Measurements from ENCODE around the gene NTHL1. TPM values are rescaled to one million over a fixed set of nuclear protein-coding genes. Genes with fewer than 3 reads are reported as not detected.

The NTHL1 gene
- total RNA-seq, 1 experiment from 2014 or later = 33.9 TPM

DNA sequence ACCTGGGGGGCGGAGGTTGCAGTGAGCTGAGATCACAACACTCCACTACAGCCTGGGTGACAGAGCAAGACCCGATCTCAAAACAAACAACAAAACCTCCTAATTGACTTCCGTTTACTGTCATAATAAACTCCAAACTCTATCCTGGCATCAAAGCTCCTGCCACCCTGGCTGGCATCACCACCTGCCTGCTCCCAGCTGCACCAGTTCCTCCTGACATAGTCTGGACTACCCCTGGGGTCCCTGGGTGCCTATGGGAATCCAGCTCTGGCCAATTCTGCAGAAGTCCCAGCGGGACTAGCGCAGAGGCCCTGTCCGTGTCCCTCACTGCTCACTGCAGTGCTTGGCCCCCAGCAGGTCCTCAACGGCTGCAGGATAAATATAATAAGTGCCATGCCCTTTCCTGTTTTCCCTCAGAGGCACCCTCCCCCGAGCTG, 723 bp downstream of the NTHL1 start:
- peak overlapping the region; percentile 92 for H3K4me3 ChIP-seq
- no peaks in the 10 kb centered on the region for H3K9me3 ChIP-seq (replicated peaks)
- H3K36me3 ChIP-seq = peaks cover 35% of the 10 kb centered on the region
- DNase-seq (ENCODE audit: low read depth in 1 of 2, low spot score in 2 of 2) = no peak
- H3K27ac ChIP-seq = no peak overlapping the region
- no peaks in the 10 kb centered on the region for H3K27me3 ChIP-seq (replicated peaks)
- H3K4me1 ChIP-seq (replicated peaks) = peaks cover 28% of the 10 kb centered on the region

DNA sequence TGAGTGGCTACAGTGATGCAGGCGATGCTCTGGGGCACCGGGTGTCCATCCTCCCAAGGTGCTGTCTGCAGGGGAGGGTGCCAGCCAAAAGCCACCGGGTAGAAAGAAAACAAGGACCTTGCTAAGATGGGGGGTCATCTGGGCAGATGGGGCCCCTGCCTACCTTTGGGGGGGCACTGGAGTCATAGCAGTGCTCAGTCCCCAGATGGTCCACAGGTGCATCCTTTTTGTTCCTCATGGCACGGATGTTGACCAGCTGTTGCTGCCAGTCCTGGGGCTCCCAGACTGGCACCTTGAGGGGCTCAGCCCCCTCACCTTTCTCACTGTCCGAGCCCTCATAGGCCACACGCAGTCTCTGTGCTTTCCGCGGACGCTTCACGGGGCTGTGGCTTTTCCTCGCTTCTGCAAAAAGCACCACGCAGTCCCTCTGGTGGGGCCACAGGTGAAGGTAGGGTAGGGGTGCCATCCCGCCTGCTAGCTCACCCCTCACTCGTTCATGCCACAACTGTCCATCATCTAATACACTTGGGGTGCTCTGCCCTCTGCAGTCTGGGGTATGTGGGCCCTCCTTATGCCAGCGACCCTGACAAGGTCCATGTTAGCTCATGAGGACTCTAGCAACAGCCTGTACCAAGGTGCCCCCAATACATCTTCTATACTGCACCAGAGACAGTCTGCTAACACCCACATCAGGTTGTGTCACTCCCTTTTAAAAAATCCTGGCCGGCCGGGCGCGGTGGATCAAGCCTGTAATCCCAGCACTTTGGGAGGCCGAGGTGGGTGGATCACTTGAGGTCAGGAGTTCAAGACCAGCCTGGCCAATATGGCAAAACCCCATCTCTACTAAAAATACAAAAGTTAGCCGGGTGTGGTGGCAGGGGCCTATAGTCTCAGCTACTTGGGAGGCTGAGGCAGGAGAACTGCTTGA, 1.4 kb downstream of the NTHL1 start:
- no peaks in the 10 kb centered on the region for H3K27me3 ChIP-seq (replicated peaks)
- no peak overlapping the region for H3K4me3 ChIP-seq
- H3K36me3 ChIP-seq = peaks cover 34% of the 10 kb centered on the region
- no peak overlapping the region for H3K27ac ChIP-seq
- H3K4me1 ChIP-seq (replicated peaks) = peaks cover 35% of the 10 kb centered on the region
- no peak for DNase-seq (ENCODE audit: low read depth in 1 of 2, low spot score in 2 of 2)
- H3K9me3 ChIP-seq (replicated peaks) = no peaks in the 10 kb centered on the region

DNA sequence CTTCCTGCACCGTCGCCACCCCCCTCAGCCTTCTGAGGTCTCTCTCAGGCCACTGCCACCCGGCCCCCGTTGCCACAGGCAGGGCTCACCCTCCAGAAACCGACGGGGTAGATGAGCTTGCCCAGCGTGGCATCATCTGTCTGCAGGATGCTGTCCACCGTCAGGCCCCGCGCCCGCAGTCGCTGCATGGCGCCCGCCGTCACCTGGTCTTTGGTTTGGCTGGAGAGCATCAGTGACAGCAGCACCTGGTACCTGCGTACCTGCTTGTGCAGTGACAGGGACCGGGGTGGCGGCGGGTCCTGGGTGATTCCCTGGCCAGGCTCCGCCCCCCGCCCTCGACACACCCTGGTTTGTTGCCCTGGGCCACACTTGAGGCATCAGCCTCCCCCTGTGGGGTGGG, 3.1 kb downstream of the NTHL1 start:
- H3K9me3 ChIP-seq (replicated peaks) = no peaks in the 10 kb centered on the region
- peaks cover 35% of the 10 kb centered on the region for H3K36me3 ChIP-seq
- H3K4me3 ChIP-seq = no peak overlapping the region
- peaks cover 52% of the 10 kb centered on the region for H3K4me1 ChIP-seq (replicated peaks)
- no peaks in the 10 kb centered on the region for H3K27me3 ChIP-seq (replicated peaks)
- DNase-seq (ENCODE audit: low read depth in 1 of 2, low spot score in 2 of 2) = no peak
- no peak overlapping the region for H3K27ac ChIP-seq

DNA sequence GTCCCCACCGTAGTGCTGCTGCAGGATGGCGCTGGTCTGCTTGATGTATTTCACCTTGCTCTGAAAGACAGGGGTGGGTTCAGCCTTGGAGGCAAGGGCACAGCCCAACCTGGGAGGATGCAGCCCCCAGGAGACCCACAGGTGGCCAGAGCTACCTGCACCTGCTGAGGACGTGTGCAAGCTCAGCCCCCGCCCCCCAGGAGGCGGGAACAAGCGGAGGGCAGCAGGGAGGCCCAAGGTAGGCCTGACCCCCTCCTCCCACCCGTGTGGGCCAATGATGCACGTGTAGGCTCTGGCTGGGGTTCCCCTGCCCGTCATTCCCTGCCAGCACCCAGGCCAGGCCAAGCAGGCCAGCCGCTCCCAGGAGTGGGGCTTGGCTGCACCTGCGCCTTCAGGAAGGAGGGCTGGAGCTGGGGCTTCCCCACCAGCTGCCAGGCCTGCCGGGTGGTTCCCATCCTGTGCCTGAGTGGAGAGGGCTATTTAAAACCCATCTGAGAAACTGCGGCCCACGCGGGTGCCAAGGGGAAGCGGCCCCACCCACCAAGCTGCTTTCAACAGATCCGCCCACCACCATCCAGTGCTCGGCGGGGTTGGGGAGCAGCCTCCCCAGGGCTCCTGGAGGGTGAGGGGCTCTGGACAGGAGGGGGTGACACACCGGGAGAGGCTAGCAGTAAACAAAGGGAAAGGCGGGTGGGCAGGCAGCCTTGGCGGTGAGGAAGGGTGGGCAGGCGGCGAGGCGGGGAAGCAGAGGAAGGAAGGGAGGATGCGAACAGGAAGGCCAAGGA, 3.8 kb downstream of the NTHL1 start:
- Histone ChIP-seq H3K27me3 (replicated peaks) (no peaks in the 10 kb centered on the region), H3K9me3 (replicated peaks) (no peaks in the 10 kb centered on the region), H3K4me3 (no peak overlapping the region), H3K4me1 (replicated peaks) (peaks cover 56% of the 10 kb centered on the region), H3K36me3 (peaks cover 34% of the 10 kb centered on the region), H3K27ac (no peak overlapping the region)
- no peak for DNase-seq (ENCODE audit: low read depth in 1 of 2, low spot score in 2 of 2)

DNA sequence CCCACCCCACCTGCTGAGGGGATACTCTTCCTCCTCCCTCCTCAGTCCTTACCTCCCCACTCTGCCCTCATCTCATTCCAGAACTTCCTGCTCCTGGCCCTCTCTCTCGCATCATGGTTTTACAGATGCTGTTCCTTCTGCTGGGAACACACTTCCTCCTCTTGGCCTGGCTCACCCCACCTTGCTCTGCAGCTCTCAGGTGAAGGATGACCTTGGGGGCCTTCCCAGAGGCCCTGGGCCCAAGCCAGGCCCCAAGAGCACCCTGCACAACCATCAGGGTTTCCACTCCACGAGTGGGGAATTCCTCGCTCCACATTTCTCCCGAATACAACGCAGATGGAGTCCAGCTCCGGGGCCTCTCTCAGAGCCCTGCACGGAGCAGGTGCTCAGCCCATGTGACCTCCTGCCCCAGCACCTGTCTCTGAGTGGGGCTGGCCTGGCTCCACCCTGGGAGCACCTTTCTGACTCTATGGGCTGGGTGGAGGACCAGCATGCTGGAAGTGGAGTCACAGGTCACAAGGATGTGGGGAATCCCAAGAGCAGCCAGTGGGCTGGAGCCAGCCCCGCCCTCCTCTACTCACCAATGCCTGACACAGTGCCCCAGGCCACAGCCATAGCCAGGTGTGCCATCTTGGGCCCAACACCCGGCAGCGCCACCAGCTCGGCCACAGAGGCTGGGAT, 4.5 kb downstream of the NTHL1 start:
- no peak for DNase-seq (ENCODE audit: low read depth in 1 of 2, low spot score in 2 of 2)
- peaks cover 57% of the 10 kb centered on the region for H3K4me1 ChIP-seq (replicated peaks)
- no peak overlapping the region for H3K4me3 ChIP-seq
- no peaks in the 10 kb centered on the region for H3K9me3 ChIP-seq (replicated peaks)
- no peaks in the 10 kb centered on the region for H3K27me3 ChIP-seq (replicated peaks)
- no peak overlapping the region for H3K27ac ChIP-seq
- peaks cover 39% of the 10 kb centered on the region for H3K36me3 ChIP-seq

DNA sequence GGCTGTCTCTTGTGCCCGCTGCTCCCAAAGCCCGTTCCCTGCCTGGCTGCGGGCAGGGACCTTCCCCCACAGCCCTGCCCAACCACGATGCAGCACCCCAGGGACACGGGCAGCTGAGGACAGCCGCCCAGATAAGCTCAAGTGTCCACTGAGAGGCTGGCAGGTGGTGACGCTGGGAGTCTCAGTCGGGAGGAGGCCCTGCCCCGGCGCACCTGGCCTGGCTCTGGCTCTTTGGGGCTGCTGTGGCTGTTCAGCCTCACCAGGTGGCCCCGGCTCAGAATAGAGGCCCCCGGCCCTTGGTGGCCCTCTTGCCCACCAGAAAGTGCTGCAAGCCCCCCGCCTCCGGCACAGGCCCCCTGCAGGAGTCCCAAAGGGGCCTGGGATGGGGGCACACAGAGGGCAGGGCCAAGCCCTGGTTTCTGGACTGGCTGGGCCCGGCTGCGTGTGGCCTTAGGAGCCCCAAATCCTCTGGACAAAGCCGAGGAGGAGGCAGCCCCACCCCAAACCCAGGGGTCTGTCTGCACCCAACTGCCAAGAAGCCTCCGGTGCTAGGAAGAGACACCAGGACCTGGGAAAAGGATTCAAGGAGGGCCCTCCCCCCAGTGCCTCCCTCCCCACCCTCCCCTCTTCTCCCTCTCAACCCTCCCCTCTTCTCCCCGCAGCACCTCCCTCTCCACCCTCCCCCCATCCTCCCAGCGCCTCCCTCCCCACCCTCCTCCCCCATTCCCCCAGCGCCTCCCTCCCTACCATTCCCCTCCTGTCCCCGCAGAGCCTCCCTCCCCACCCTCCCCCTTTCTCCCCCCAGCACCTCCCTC, 5.3 kb downstream of the NTHL1 start:
- H3K27me3 ChIP-seq (replicated peaks) = no peaks in the 10 kb centered on the region
- no peaks in the 10 kb centered on the region for H3K9me3 ChIP-seq (replicated peaks)
- no peak overlapping the region for H3K4me3 ChIP-seq
- no peak for DNase-seq (ENCODE audit: low read depth in 1 of 2, low spot score in 2 of 2)
- peaks cover 62% of the 10 kb centered on the region for H3K4me1 ChIP-seq (replicated peaks)
- H3K27ac ChIP-seq = no peak overlapping the region
- H3K36me3 ChIP-seq = peaks cover 44% of the 10 kb centered on the region

DNA sequence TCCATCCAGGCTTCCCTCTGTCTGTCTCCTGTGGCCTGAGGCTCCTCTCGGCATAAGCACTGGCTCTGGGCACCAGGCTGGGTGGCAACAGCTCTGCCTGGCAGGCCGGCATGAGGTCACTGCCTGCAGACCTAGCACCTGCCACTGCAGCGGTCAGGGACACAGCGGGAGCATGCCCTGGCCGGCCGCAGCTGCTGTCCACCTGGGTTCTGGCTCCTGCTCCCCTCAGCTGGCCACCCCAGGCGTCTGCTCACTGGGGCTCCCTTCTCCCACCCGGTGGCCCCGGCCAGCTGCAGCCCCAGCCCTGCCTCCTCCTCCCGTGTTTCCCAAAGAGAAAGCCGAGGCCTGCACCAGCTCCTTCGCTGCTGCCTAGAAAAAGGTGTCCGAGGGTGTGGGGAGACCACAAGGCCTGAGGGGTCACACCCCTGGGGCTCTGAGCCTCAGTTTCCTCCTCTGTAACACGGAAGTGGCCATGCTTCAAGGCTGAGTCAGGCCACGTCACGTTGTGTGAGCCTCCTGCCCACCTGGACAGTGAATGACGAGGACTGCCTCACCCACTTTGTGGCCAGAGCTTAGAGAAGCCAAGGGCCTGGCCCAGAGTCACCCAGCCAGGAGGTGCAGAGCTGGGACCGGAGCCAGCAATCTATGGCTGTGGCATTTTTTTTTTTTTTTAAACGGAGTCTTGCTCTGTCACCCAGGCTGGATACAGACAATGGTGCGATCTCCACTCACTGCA, 6.7 kb downstream of the NTHL1 start:
- no peak for DNase-seq (ENCODE audit: low read depth in 1 of 2, low spot score in 2 of 2)

DNA sequence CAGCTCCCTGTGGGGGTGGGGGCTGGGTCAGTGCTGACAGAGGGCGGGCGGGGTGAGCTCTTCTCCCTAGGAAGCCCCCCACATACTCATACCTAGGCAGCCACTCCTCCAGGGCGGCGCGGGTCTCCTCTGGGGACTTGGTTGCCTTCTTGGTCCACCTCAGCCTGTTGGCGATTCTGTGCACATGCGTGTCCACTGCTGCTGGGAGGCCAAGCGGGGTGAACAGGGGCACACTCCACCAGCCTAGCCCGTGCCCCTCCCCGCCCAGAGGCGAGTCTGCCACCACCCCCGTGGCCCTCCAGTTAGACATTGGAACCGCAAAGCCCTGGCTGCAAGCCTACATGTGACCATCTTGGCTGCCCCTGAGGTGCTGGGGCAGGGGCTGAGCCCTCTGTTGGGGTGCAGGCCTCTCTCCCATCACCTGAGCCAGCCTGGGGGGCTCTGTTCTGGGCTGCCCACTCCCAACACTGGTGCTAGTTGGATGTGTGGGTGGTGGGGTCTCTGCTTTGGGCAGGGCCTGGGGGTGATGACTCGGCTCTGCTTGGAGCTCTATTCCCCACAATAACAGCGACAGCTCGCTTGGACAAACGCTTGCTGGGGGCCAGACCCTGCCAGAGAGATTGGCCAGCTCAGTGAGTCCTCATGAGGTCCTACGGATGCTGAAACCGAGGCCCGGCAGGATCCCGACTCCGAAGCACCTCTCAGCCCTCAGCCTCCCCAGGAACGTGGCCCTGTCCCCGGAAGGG, 7.4 kb downstream of the NTHL1 start:
- no peaks in the 10 kb centered on the region for H3K27me3 ChIP-seq (replicated peaks)
- H3K4me3 ChIP-seq = no peak overlapping the region
- DNase-seq (ENCODE audit: low read depth in 1 of 2, low spot score in 2 of 2) = no peak
- peaks cover 69% of the 10 kb centered on the region for H3K4me1 ChIP-seq (replicated peaks)
- H3K27ac ChIP-seq = peak overlapping the region; percentile 60
- H3K36me3 ChIP-seq = peaks cover 55% of the 10 kb centered on the region
- no peaks in the 10 kb centered on the region for H3K9me3 ChIP-seq (replicated peaks)

More for the DNA sequence above, 6.7 kb downstream of the NTHL1 start:
- Histone ChIP-seq H3K4me3 (no peak overlapping the region), H3K27ac (peak overlapping the region; percentile 60; the same call in 1 of the 2 replicates), H3K4me1 (replicated peaks) (peaks cover 62% of the 10 kb centered on the region), H3K36me3 (peaks cover 58% of the 10 kb centered on the region), H3K27me3 (replicated peaks) (no peaks in the 10 kb centered on the region), H3K9me3 (replicated peaks) (no peaks in the 10 kb centered on the region)

DNA sequence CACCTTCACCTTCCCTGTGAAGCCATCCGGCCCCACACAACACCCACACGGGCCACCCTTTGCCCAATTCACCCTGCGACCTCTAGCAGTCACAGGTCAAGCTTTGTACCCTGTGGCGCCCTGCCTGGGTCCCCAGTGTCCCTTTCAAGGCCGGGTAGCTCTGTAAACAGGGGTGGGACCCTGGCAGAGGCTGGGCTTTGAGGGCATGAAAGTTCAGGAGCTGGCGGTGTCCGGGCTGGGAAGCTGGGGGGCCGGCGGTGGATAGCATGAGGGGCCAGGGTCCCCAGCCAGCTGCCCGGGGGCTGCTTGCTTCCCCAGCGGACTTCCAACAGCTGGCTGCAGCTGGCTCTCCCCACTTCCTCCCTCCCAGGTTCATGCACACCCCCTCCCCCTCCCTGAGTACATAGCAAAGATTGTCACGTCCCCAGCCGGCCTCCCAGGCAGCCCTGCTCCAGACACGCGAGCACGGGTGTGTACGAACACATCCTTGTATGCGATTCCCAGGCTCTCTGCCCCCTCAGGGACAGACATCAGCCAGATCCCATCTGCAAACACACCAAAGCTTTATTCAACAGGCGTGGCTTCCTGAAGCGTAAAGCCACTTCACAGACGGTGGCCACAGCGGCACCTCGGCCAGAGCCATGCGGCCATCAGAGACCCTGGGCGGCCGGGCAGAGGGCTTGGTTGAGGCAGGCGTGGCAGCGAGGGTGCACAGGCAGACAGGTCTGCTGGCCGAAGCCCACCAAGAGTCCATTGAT, 8.2 kb downstream of the NTHL1 start:
- Histone ChIP-seq H3K9me3 (replicated peaks) (no peaks in the 10 kb centered on the region), H3K36me3 (peaks cover 60% of the 10 kb centered on the region), H3K27me3 (replicated peaks) (no peaks in the 10 kb centered on the region), H3K4me1 (replicated peaks) (peaks cover 75% of the 10 kb centered on the region), H3K4me3 (no peak overlapping the region), H3K27ac (peak overlapping the region; percentile 60)
- DNase-seq (ENCODE audit: low read depth in 1 of 2, low spot score in 2 of 2) = peak; percentile 84 to 95

DNA sequence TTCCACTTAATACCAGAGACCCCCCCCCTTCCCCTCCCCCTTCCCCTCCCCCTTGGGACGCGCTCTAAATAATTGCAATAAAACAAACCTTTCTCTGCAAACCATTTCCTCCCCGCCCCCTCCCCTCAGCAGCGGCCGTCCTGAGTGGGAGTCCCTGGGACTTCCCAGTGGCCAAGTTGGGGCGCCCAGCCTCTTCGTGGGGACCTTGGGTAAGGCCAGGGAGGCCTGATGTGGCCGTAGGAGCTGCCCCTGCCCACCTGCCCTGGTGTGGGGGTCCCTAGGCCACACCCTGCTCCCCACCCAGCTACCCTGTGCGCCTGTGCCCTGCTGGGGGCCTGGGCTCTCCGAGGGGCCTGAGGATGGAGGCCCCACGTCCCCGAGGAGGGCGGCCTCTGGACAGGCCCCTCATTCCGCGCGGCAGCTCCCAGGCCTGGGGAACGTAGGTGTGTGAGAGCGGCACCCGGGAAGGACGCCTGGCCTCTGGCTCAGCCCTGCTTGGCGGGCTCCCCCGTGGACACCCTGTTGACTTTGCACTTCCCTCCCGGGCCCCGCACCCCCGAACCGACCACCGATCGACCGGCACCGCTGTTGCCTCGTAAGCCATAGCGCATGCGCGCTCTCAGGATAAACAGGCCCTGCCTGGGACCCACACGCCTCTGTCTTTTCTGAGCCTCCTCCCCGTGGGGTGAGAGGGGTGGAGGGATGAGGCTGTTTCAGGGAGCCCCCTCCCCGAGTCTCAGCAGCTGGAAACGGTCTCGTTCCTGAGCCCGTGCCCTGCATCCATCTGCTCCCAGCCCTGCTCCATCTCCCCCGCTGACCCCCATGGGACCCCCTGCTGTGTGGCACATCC, 9.0 kb downstream of the NTHL1 start:
- H3K4me1 ChIP-seq (replicated peaks) = peaks cover 80% of the 10 kb centered on the region
- no peaks in the 10 kb centered on the region for H3K9me3 ChIP-seq (replicated peaks)
- no peaks in the 10 kb centered on the region for H3K27me3 ChIP-seq (replicated peaks)
- peaks cover 64% of the 10 kb centered on the region for H3K36me3 ChIP-seq
- H3K4me3 ChIP-seq = no peak overlapping the region
- DNase-seq (ENCODE audit: low read depth in 1 of 2, low spot score in 2 of 2) = no peak
- H3K27ac ChIP-seq = peak overlapping the region; percentile 60

Measured in SJSA1 (cell line).